Measurements from ENCODE around the gene WNT2.

The WNT2 gene

GRCh38 chr7:117297606-117298005 is 25.3 kb downstream of the WNT2 start:
- no peak for TF ChIP-seq CSDC2 (CRISPR knock-in tag; IDR thresholded peaks at IDR 0.05)
- no peak for TF ChIP-seq ZNF70 (CRISPR knock-in tag; IDR thresholded peaks at IDR 0.05)
- TF ChIP-seq ZNF8 (CRISPR knock-in tag; IDR thresholded peaks at IDR 0.05): no peak
- TF ChIP-seq CREB5 (CRISPR knock-in tag; IDR thresholded peaks at IDR 0.05; ENCODE audit: low read depth): no peak
- no peak for TF ChIP-seq TCF4 (CRISPR knock-in tag; IDR thresholded peaks at IDR 0.05; ENCODE audit: borderline replicate concordance)
- TF ChIP-seq ZC3H10 (CRISPR knock-in tag; IDR thresholded peaks at IDR 0.05): no peak
- no peak for TF ChIP-seq CSRNP3 (CRISPR knock-in tag; IDR thresholded peaks at IDR 0.05)
- TF ChIP-seq ZNF565 (CRISPR knock-in tag; conservative IDR thresholded peaks at IDR 0.05; ENCODE audit: low read depth): no peak
- no peak for TF ChIP-seq SNAI2 (CRISPR knock-in tag; IDR thresholded peaks at IDR 0.05)
- no peak for TF ChIP-seq RARB (CRISPR knock-in tag; IDR thresholded peaks at IDR 0.05)
- no peak for TF ChIP-seq OSR1 (CRISPR knock-in tag; IDR thresholded peaks at IDR 0.05)
- ATAC-seq: no peak

GRCh38 chr7:117296066-117296465 is 26.8 kb downstream of the WNT2 start:
- ATAC-seq: no peak
- TF ChIP-seq PPARA (CRISPR knock-in tag; IDR thresholded peaks at IDR 0.05; ENCODE audit: borderline replicate concordance): no peak
- no peak for TF ChIP-seq ISL1 (CRISPR knock-in tag; IDR thresholded peaks at IDR 0.05)
- no peak for TF ChIP-seq TOX (CRISPR knock-in tag; IDR thresholded peaks at IDR 0.05; ENCODE audit: borderline replicate concordance)
- TF ChIP-seq ZFP30 (CRISPR knock-in tag; IDR thresholded peaks at IDR 0.05): no peak
- TF ChIP-seq RARB (CRISPR knock-in tag; IDR thresholded peaks at IDR 0.05): no peak
- no peak for TF ChIP-seq CREB5 (CRISPR knock-in tag; IDR thresholded peaks at IDR 0.05; ENCODE audit: low read depth)
- TF ChIP-seq ZNF70 (CRISPR knock-in tag; IDR thresholded peaks at IDR 0.05): no peak
- no peak for TF ChIP-seq ESRRG (CRISPR knock-in tag; IDR thresholded peaks at IDR 0.05)
- TF ChIP-seq ARNTL (CRISPR knock-in tag; IDR thresholded peaks at IDR 0.05; ENCODE audit: borderline replicate concordance, low read depth): no peak
- no peak for TF ChIP-seq CSRNP3 (CRISPR knock-in tag; IDR thresholded peaks at IDR 0.05)
- no peak for TF ChIP-seq TCF4 (CRISPR knock-in tag; IDR thresholded peaks at IDR 0.05; ENCODE audit: borderline replicate concordance)
- no peak for TF ChIP-seq BACH2 (CRISPR knock-in tag; IDR thresholded peaks at IDR 0.05; ENCODE audit: borderline replicate concordance)

GRCh38 chr7:117285826-117286225 is 37.0 kb downstream of the WNT2 start:
- TF ChIP-seq OSR1 (CRISPR knock-in tag; IDR thresholded peaks at IDR 0.05) (no peak), ZFP3 (CRISPR knock-in tag; IDR thresholded peaks at IDR 0.05) (no peak), ZNF8 (CRISPR knock-in tag; IDR thresholded peaks at IDR 0.05) (no peak), PATZ1 (CRISPR knock-in tag; IDR thresholded peaks at IDR 0.05; ENCODE audit: borderline replicate concordance) (no peak), CSRNP3 (CRISPR knock-in tag; IDR thresholded peaks at IDR 0.05) (no peak), TCF4 (CRISPR knock-in tag; IDR thresholded peaks at IDR 0.05; ENCODE audit: borderline replicate concordance) (no peak), ZFP30 (CRISPR knock-in tag; IDR thresholded peaks at IDR 0.05) (no peak), ZC3H10 (CRISPR knock-in tag; IDR thresholded peaks at IDR 0.05) (no peak), SNAI2 (CRISPR knock-in tag; IDR thresholded peaks at IDR 0.05) (no peak), RARB (CRISPR knock-in tag; IDR thresholded peaks at IDR 0.05) (no peak), ARNTL (CRISPR knock-in tag; IDR thresholded peaks at IDR 0.05; ENCODE audit: borderline replicate concordance, low read depth) (no peak), ESRRG (CRISPR knock-in tag; IDR thresholded peaks at IDR 0.05) (no peak), GLIS3 (CRISPR knock-in tag; IDR thresholded peaks at IDR 0.05) (no peak), CSDC2 (CRISPR knock-in tag; IDR thresholded peaks at IDR 0.05) (no peak), ZNF565 (CRISPR knock-in tag; conservative IDR thresholded peaks at IDR 0.05; ENCODE audit: low read depth) (no peak), TOX (CRISPR knock-in tag; IDR thresholded peaks at IDR 0.05; ENCODE audit: borderline replicate concordance) (no peak), BACH2 (CRISPR knock-in tag; IDR thresholded peaks at IDR 0.05; ENCODE audit: borderline replicate concordance) (no peak), PPARA (CRISPR knock-in tag; IDR thresholded peaks at IDR 0.05; ENCODE audit: borderline replicate concordance) (no peak), CREB5 (CRISPR knock-in tag; IDR thresholded peaks at IDR 0.05; ENCODE audit: low read depth) (no peak), ISL1 (CRISPR knock-in tag; IDR thresholded peaks at IDR 0.05) (no peak)
- no peak for ATAC-seq
